GM23338 (cell line): ENCODE measurements around the gene USH1C. TPM values are rescaled to one million over a fixed set of nuclear protein-coding genes. Genes with fewer than 3 reads are reported as not detected.

Experiments used
- ATAC-seq: fragments of 200-7000 bp; cut with Tn5 transposase; 3 replicates; pipeline ENCODE4 v1.9.1; 2020
- DNase-seq: peaks from one replicate; pipeline ENCODE4 v3.0.0-alpha.2; 2015; ENCODE audit warnings: low spot score
- H2AFZ ChIP-seq: fragments of 200-600 bp; sonication (generic); 2 replicates; pipeline ENCODE4 v1.8.0; 2016; ENCODE audit warnings: antibody characterized with exemption, mild to moderate bottlenecking, moderate library complexity
- H3F3A ChIP-seq: fragments of 200-600 bp; sonication (generic); replicated peaks from 2 replicates; pipeline ENCODE4 v1.8.0; 2017; ENCODE audit warnings: antibody characterized with exemption, mixed run types, low read depth
- H3K27ac ChIP-seq: fragments of 200-600 bp; sonication (generic); 2 replicates; pipeline ENCODE4 v1.6.1; 2016; ENCODE audit warnings: low read depth
- H3K27me3 ChIP-seq: fragments of 200-600 bp; sonication (generic); 2 replicates; pipeline ENCODE4 v1.8.0; 2016; ENCODE audit warnings: mild to moderate bottlenecking, mixed run types, moderate library complexity; ENCODE audit not compliant: insufficient read depth
- H3K36me3 ChIP-seq: fragments of 200-600 bp; sonication (generic); 2 replicates; pipeline ENCODE4 v1.8.0; 2016; ENCODE audit warnings: mild to moderate bottlenecking; ENCODE audit not compliant: insufficient read depth
- H3K4me1 ChIP-seq: fragments of 200-600 bp; sonication (generic); 2 replicates; pipeline ENCODE4 v1.8.0; 2016; ENCODE audit warnings: mild to moderate bottlenecking, moderate library complexity; ENCODE audit not compliant: insufficient read depth
- H3K4me2 ChIP-seq: fragments of 200-600 bp; sonication (generic); 2 replicates; pipeline ENCODE4 v1.7.1; 2017; ENCODE audit warnings: mixed run types
- H3K4me3 ChIP-seq: fragments of 200-600 bp; sonication (generic); 2 replicates; pipeline ENCODE4 v1.6.1; 2016; ENCODE audit warnings: mixed run types
- H3K79me2 ChIP-seq: fragments of 200-600 bp; sonication (generic); replicated peaks from 2 replicates; pipeline ENCODE4 v1.8.0; 2017; ENCODE audit warnings: mild to moderate bottlenecking; ENCODE audit not compliant: insufficient read depth
- H3K9me2 ChIP-seq: fragments of 200-600 bp; sonication (generic); 2 replicates; pipeline ENCODE4 v1.8.0; 2017; ENCODE audit not compliant: insufficient read depth
- H4K20me1 ChIP-seq: fragments of 200-600 bp; sonication (generic); replicated peaks from 2 replicates; pipeline ENCODE4 v1.8.0; 2017; ENCODE audit warnings: mild to moderate bottlenecking; ENCODE audit not compliant: insufficient read depth
- H3K27ac Mint-ChIP-seq: 2 replicates; pipeline ENCODE4 v1.8.0; 2020; ENCODE audit warnings: inconsistent platforms, mild to moderate bottlenecking, moderate library complexity, mixed read lengths
- H3K27me3 Mint-ChIP-seq: 3 replicates; pipeline ENCODE4 v1.8.0; 2022; ENCODE audit warnings: low read depth, mild to moderate bottlenecking, moderate library complexity, mixed read lengths, inconsistent platforms; ENCODE audit not compliant: insufficient read depth, poor library complexity
- H3K36me3 Mint-ChIP-seq: 3 replicates; pipeline ENCODE4 v1.8.0; 2021; ENCODE audit warnings: low read depth, mild to moderate bottlenecking, inconsistent platforms, moderate library complexity, mixed read lengths
- H3K4me1 Mint-ChIP-seq: 3 replicates; pipeline ENCODE4 v1.8.0; 2020; ENCODE audit warnings: mild to moderate bottlenecking, inconsistent platforms, mixed read lengths
- H3K4me3 Mint-ChIP-seq: 3 replicates; pipeline ENCODE4 v1.8.0; 2021; ENCODE audit warnings: moderate library complexity, mild to moderate bottlenecking, inconsistent platforms, mixed read lengths
- H3K9me3 Mint-ChIP-seq: 3 replicates; pipeline ENCODE4 v1.8.0; 2020; ENCODE audit warnings: moderate library complexity, mild to moderate bottlenecking, inconsistent platforms, mixed read lengths
- CREB1 ChIP-seq: fragments of 250-450 bp; sonication (Bioruptor Pico); IDR thresholded peaks from 2 replicates; pipeline ENCODE4 v1.5.0; 2020; ENCODE audit warnings: low read depth, mild to moderate bottlenecking, moderate library complexity
- CTCF ChIP-seq, 2 experiments: fragments of 200-600 bp in 1 of 2; sonication (generic) in 1 of 2; conservative IDR thresholded peaks; 2 replicates each; pipeline versions ENCODE4 v1.5.1 to v1.6.1; 2016 to 2017; ENCODE audit warnings: antibody characterized with exemption in 2 of 2, low read depth in 2 of 2, mild to moderate bottlenecking in 2 of 2, moderate library complexity in 1 of 2
- ETS1 ChIP-seq: IDR thresholded peaks from 2 replicates; pipeline ENCODE4 v1.6.1; 2016; ENCODE audit warnings: antibody characterized with exemption
- EZH2 ChIP-seq: fragments of 200-600 bp; sonication (generic); IDR thresholded peaks from one replicate; pipeline ENCODE4 v1.8.0; 2017; ENCODE audit warnings: antibody characterized with exemption, mild to moderate bottlenecking, low read depth; ENCODE audit not compliant: unreplicated experiment
- EZH2phosphoT487 ChIP-seq: fragments of 200-600 bp; sonication (generic); IDR thresholded peaks from one replicate; pipeline ENCODE4 v1.8.1; 2018; ENCODE audit warnings: antibody characterized with exemption; ENCODE audit not compliant: unreplicated experiment
- JUNB ChIP-seq: IDR thresholded peaks from one replicate; pipeline ENCODE4 v1.6.1; 2016; ENCODE audit warnings: antibody characterized with exemption; ENCODE audit not compliant: unreplicated experiment
- NANOG ChIP-seq: IDR thresholded peaks from 2 replicates; pipeline ENCODE4 v1.6.1; 2016; ENCODE audit warnings: antibody characterized with exemption, borderline replicate concordance
- STAT1 ChIP-seq: IDR thresholded peaks from one replicate; pipeline ENCODE4 v1.6.1; 2016; ENCODE audit warnings: antibody characterized with exemption; ENCODE audit not compliant: unreplicated experiment
- ZNF114 ChIP-seq: fragments of 250-450 bp; sonication (Bioruptor Pico); IDR thresholded peaks from 2 replicates; pipeline ENCODE4 v1.5.0; 2020; ENCODE audit warnings: mild to moderate bottlenecking, moderate library complexity
- ZNF331 ChIP-seq: fragments of 250-450 bp; sonication (Bioruptor Pico); IDR thresholded peaks from 2 replicates; pipeline ENCODE4 v1.5.0; 2020; ENCODE audit warnings: low read depth, mild to moderate bottlenecking, moderate library complexity
- polyA plus RNA-seq: library from polyadenylated mRNA; unstranded; fragments of >200 nt; fragmentation: Nextera tagmentation; extraction: Ambion mirVana; gene quantifications from 2 replicates; pipeline ENCODE4 v1.2.1, GENCODE V29; 2016
- total RNA-seq: library from RNA; depleted of rRNA; stranded (reverse); fragments of >200 nt; shearing (Covaris generic); gene quantifications from 2 replicates; pipeline ENCODE4 v1.2.3, GENCODE V29; 2014
- TF ChIP-seq, protein P1 (sequence below): fragments of 250-450 bp; sonication (Bioruptor Pico); IDR thresholded peaks from 2 replicates; pipeline ENCODE4 v1.5.0; 2020; ENCODE audit warnings: mild to moderate bottlenecking, moderate library complexity

USH1C gene
- total and polyA plus RNA-seq, 2 experiments from 2014 or later: 1.3 to 1.8 TPM

GRCh38 chr11:17574141-17575091, 30.2 kb upstream of the USH1C start:
- no peak for ATAC-seq
- no peak overlapping the region for H3K4me2 ChIP-seq
- no peaks in the 10 kb centered on the region for H4K20me1 ChIP-seq
- H3K79me2 ChIP-seq: no peaks in the 10 kb centered on the region
- H2AFZ ChIP-seq: no peak overlapping the region
- Mint-ChIP-seq H3K9me3 (no peaks in the 10 kb centered on the region), H3K27me3 (peaks cover 3% of the 10 kb centered on the region), H3K4me1 (peaks cover 13% of the 10 kb centered on the region), H3K36me3 (no peaks in the 10 kb centered on the region), H3K4me3 (no peak overlapping the region), H3K27ac (no peak overlapping the region)
- no peaks in the 10 kb centered on the region for H3K36me3 ChIP-seq
- no peaks in the 10 kb centered on the region for H3K4me1 ChIP-seq
- TF ChIP-seq NANOG (no peak), STAT1 (no peak), CTCF (conservative IDR thresholded peaks at IDR 0.05; ENCODE audit: low read depth in 2 of 2) (no peak), ZNF331 (CRISPR knock-in tag) (no peak), ZNF114 (CRISPR knock-in tag) (no peak), CREB1 (CRISPR knock-in tag) (no peak), EZH2phosphoT487 (no peak), EZH2 (no peak), JUNB (no peak), ETS1 (no peak)
- H3K27me3 ChIP-seq: no peaks in the 10 kb centered on the region
- no peaks in the 10 kb centered on the region for H3F3A ChIP-seq
- no peak overlapping the region for H3K27ac ChIP-seq
- no peaks in the 10 kb centered on the region for H3K9me2 ChIP-seq
- H3K4me3 ChIP-seq: no peak overlapping the region
- no peak for DNase-seq

DNA sequence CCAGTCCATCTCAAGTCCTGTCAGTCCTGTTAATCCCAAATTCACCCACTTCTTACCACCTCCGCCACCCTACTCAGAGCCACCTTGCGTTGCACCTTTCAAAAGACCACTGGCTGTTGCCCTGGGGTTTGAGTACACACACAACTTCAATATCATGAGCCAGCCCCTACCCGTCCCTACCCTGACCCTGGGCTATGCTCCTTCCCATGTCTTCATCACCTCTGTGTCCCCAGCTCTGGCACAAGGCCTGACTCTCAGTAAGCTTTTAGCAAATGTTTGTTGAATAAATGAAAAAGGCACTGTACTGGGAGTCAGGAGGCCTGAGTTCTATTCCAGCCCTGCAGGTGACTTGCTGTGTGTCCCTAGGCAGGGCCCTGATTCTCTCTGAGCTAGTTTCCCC, 29.3 kb upstream of the USH1C start:
- H3K27me3 Mint-ChIP-seq: peaks cover 3% of the 10 kb centered on the region
- H3K9me3 Mint-ChIP-seq: no peaks in the 10 kb centered on the region
- H3K36me3 ChIP-seq: no peaks in the 10 kb centered on the region
- H3K36me3 Mint-ChIP-seq: no peaks in the 10 kb centered on the region
- H4K20me1 ChIP-seq: no peaks in the 10 kb centered on the region
- no peak overlapping the region for H3K4me2 ChIP-seq
- ATAC-seq (no peak), DNase-seq (no peak)
- no peak overlapping the region for H3K27ac Mint-ChIP-seq
- H3K4me3 ChIP-seq: no peak overlapping the region
- H3K9me2 ChIP-seq: no peaks in the 10 kb centered on the region
- no peaks in the 10 kb centered on the region for H3K79me2 ChIP-seq
- no peak overlapping the region for H2AFZ ChIP-seq
- H3K4me1 ChIP-seq: no peaks in the 10 kb centered on the region
- H3K4me3 Mint-ChIP-seq: no peak overlapping the region
- H3F3A ChIP-seq: no peaks in the 10 kb centered on the region
- H3K27me3 ChIP-seq: no peaks in the 10 kb centered on the region
- H3K27ac ChIP-seq: no peak overlapping the region
- H3K4me1 Mint-ChIP-seq: peaks cover 13% of the 10 kb centered on the region
- TF ChIP-seq ZNF331 (CRISPR knock-in tag) (no peak), JUNB (no peak), NANOG (no peak), EZH2 (no peak), EZH2phosphoT487 (no peak), ZNF114 (CRISPR knock-in tag) (no peak), STAT1 (no peak)
- TF ChIP-seq, protein P1, sequence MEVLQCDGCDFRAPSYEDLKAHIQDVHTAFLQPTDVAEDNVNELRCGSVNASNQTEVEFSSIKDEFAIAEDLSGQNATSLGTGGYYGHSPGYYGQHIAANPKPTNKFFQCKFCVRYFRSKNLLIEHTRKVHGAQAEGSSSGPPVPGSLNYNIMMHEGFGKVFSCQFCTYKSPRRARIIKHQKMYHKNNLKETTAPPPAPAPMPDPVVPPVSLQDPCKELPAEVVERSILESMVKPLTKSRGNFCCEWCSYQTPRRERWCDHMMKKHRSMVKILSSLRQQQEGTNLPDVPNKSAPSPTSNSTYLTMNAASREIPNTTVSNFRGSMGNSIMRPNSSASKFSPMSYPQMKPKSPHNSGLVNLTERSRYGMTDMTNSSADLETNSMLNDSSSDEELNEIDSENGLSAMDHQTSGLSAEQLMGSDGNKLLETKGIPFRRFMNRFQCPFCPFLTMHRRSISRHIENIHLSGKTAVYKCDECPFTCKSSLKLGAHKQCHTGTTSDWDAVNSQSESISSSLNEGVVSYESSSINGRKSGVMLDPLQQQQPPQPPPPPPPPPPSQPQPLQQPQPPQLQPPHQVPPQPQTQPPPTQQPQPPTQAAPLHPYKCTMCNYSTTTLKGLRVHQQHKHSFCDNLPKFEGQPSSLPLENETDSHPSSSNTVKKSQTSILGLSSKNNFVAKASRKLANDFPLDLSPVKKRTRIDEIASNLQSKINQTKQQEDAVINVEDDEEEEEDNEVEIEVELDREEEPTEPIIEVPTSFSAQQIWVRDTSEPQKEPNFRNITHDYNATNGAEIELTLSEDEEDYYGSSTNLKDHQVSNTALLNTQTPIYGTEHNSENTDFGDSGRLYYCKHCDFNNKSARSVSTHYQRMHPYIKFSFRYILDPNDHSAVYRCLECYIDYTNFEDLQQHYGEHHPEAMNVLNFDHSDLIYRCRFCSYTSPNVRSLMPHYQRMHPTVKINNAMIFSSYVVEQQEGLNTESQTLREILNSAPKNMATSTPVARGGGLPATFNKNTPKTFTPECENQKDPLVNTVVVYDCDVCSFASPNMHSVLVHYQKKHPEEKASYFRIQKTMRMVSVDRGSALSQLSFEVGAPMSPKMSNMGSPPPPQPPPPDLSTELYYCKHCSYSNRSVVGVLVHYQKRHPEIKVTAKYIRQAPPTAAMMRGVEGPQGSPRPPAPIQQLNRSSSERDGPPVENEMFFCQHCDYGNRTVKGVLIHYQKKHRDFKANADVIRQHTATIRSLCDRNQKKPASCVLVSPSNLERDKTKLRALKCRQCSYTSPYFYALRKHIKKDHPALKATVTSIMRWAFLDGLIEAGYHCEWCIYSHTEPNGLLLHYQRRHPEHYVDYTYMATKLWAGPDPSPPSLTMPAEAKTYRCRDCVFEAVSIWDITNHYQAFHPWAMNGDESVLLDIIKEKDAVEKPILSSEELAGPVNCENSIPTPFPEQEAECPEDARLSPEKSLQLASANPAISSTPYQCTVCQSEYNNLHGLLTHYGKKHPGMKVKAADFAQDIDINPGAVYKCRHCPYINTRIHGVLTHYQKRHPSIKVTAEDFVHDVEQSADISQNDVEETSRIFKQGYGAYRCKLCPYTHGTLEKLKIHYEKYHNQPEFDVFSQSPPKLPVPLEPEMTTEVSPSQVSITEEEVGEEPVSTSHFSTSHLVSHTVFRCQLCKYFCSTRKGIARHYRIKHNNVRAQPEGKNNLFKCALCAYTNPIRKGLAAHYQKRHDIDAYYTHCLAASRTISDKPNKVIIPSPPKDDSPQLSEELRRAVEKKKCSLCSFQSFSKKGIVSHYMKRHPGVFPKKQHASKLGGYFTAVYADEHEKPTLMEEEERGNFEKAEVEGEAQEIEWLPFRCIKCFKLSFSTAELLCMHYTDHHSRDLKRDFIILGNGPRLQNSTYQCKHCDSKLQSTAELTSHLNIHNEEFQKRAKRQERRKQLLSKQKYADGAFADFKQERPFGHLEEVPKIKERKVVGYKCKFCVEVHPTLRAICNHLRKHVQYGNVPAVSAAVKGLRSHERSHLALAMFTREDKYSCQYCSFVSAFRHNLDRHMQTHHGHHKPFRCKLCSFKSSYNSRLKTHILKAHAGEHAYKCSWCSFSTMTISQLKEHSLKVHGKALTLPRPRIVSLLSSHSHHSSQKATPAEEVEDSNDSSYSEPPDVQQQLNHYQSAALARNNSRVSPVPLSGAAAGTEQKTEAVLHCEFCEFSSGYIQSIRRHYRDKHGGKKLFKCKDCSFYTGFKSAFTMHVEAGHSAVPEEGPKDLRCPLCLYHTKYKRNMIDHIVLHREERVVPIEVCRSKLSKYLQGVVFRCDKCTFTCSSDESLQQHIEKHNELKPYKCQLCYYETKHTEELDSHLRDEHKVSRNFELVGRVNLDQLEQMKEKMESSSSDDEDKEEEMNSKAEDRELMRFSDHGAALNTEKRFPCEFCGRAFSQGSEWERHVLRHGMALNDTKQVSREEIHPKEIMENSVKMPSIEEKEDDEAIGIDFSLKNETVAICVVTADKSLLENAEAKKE (CRISPR knock-in tag): no peak
